IMR-90 (cell line): ENCODE measurements around the gene ST14. TPM values are rescaled to one million over a fixed set of nuclear protein-coding genes. Genes with fewer than 3 reads are reported as not detected.

Experiments
- ATAC-seq: fragments of 200-7000 bp; cut with Tn5 transposase; 2 replicates; pipeline ENCODE4 v1.9.1; 2020; ENCODE audit warnings: low read depth, mild to moderate bottlenecking, moderate library complexity
- BruUV-seq: library from RNA; stranded (reverse); fragments of 400-500 nt; replicated peaks from 2 replicates; lab custom pipeline; 2021; lab: Mats Ljungman, UMichigan
- CTCF ChIA-PET: fragments of 300-600 bp; formaldehyde crosslinking; extraction: SDS; loops from one replicate; lab custom pipeline; 2021; ENCODE audit warnings: antibody characterized with exemption; lab: Yijun Ruan, JAX
- POLR2A ChIA-PET: fragments of 300-600 bp; sonication (Branson Sonifier 250); formaldehyde crosslinking; loops from one replicate; lab custom pipeline; 2022; ENCODE audit warnings: antibody characterized with exemption; ENCODE audit not compliant: unreplicated experiment; lab: Charles Lee
- DNase-seq: peaks from one replicate; pipeline ENCODE4 v3.0.0; 2013
- H2AFZ ChIP-seq: replicated peaks from 2 replicates; pipeline ENCODE3; 2013; ENCODE audit warnings: low read length, mild to moderate bottlenecking; ENCODE audit not compliant: poor library complexity
- H2AK5ac ChIP-seq: 2 replicates; pipeline ENCODE4 v1.6.1; 2013; ENCODE audit warnings: low read depth, low read length, inconsistent platforms
- H2AK9ac ChIP-seq: replicated peaks from 2 replicates; pipeline ENCODE3; 2013; ENCODE audit warnings: mild to moderate bottlenecking, low read depth, low read length, moderate library complexity; ENCODE audit not compliant: poor library complexity
- H2BK120ac ChIP-seq: 2 replicates; pipeline ENCODE4 v1.6.1; 2013; ENCODE audit warnings: low read depth, low read length, inconsistent platforms
- H2BK15ac ChIP-seq: 3 replicates; pipeline ENCODE4 v1.6.1; 2013; ENCODE audit warnings: low read depth, low read length, inconsistent platforms
- H2BK20ac ChIP-seq: 2 replicates; pipeline ENCODE4 v1.6.1; 2013; ENCODE audit warnings: low read depth, mild to moderate bottlenecking, inconsistent platforms, low read length, moderate library complexity
- H2BK5ac ChIP-seq: 2 replicates; pipeline ENCODE4 v1.6.1; 2013; ENCODE audit warnings: mild to moderate bottlenecking, low read depth, low read length, inconsistent platforms; ENCODE audit not compliant: poor library complexity, severe bottlenecking
- H3K14ac ChIP-seq: replicated peaks from 2 replicates; pipeline ENCODE4 v1.6.1; 2013; ENCODE audit warnings: low read depth, low read length, inconsistent platforms
- H3K18ac ChIP-seq: 2 replicates; pipeline ENCODE4 v1.6.1; 2013; ENCODE audit warnings: low read depth, low read length, control low read depth
- H3K23ac ChIP-seq: 2 replicates; pipeline ENCODE4 v1.6.1; 2013; ENCODE audit warnings: low read depth, low read length, inconsistent platforms
- H3K27ac ChIP-seq: 2 replicates; pipeline ENCODE4 v1.5.1; 2013; ENCODE audit warnings: mild to moderate bottlenecking, control low read depth, low read length; ENCODE audit not compliant: insufficient read depth
- H3K27me3 ChIP-seq: 2 replicates; pipeline ENCODE4 v1.6.1; 2013; ENCODE audit warnings: low read length; ENCODE audit not compliant: control insufficient read depth, insufficient read depth
- H3K36me3 ChIP-seq: 2 replicates; pipeline ENCODE4 v1.6.1; 2013; ENCODE audit warnings: low read length, mixed read lengths; ENCODE audit not compliant: control insufficient read depth, insufficient read depth
- H3K4ac ChIP-seq: 2 replicates; pipeline ENCODE4 v1.6.1; 2013; ENCODE audit warnings: low read depth, low read length, inconsistent platforms
- H3K4me1 ChIP-seq: 2 replicates; pipeline ENCODE4 v1.6.1; 2013; ENCODE audit warnings: low read length, mixed read lengths; ENCODE audit not compliant: control insufficient read depth, insufficient read depth
- H3K4me2 ChIP-seq: 2 replicates; pipeline ENCODE4 v1.6.1; 2013; ENCODE audit warnings: low read depth, mild to moderate bottlenecking, control low read depth, low read length, moderate library complexity
- H3K4me3 ChIP-seq: 2 replicates; pipeline ENCODE4 v1.5.1; 2013; ENCODE audit warnings: low read depth, mild to moderate bottlenecking, control low read depth, low read length, moderate library complexity; ENCODE audit not compliant: insufficient read depth
- H3K56ac ChIP-seq: 2 replicates; pipeline ENCODE4 v1.6.1; 2013; ENCODE audit warnings: low read length, inconsistent platforms; ENCODE audit not compliant: insufficient read depth; ENCODE audit errors: extremely low read depth
- H3K79me1 ChIP-seq, 2 experiments: 2 replicates each; pipeline ENCODE4 v1.6.1; 2013; ENCODE audit warnings: low read length in 2 of 2, inconsistent platforms in 1 of 2, low read depth in 1 of 2
- H3K9ac ChIP-seq: 2 replicates; pipeline ENCODE4 v1.6.1; 2013; ENCODE audit warnings: low read depth, low read length, control low read depth
- H3K9me1 ChIP-seq: 2 replicates; pipeline ENCODE4 v1.6.1; 2013; ENCODE audit warnings: low read length, inconsistent platforms; ENCODE audit not compliant: insufficient read depth
- H3K9me3 ChIP-seq: 2 replicates; pipeline ENCODE4 v1.6.1; 2013; ENCODE audit warnings: low read length; ENCODE audit not compliant: control insufficient read depth, insufficient read depth
- H4K20me1 ChIP-seq: 2 replicates; pipeline ENCODE4 v1.6.1; 2013; ENCODE audit warnings: low read length, inconsistent platforms; ENCODE audit not compliant: insufficient read depth
- H4K5ac ChIP-seq: 2 replicates; pipeline ENCODE4 v1.6.1; 2013; ENCODE audit warnings: mild to moderate bottlenecking, low read depth, low read length, control low read depth
- H4K8ac ChIP-seq, 2 experiments: 2 replicates each; pipeline ENCODE4 v1.6.1; 2013; ENCODE audit warnings: low read depth in 2 of 2, low read length in 2 of 2, control low read depth in 1 of 2, inconsistent platforms in 1 of 2
- H4K91ac ChIP-seq: 2 replicates; pipeline ENCODE4 v1.6.1; 2013; ENCODE audit warnings: low read depth, low read length, inconsistent platforms; ENCODE audit not compliant: insufficient read depth
- CTCF ChIP-seq: conservative IDR thresholded peaks from 2 replicates; pipeline ENCODE4 v1.5.1; 2012; ENCODE audit warnings: mild to moderate bottlenecking, low read depth, low read length, improper control_type of control experiment
- MXI1 ChIP-seq: IDR thresholded peaks from 2 replicates; pipeline ENCODE4 v1.6.1; 2012; ENCODE audit warnings: low read depth, mild to moderate bottlenecking, low read length, moderate library complexity, borderline replicate concordance
- NFE2L2 ChIP-seq: fragments of 150-350 bp; IDR thresholded peaks from 2 replicates; pipeline ENCODE4 v1.6.1; 2016; ENCODE audit warnings: low read depth, mild to moderate bottlenecking, low read length
- POLR2A ChIP-seq: IDR thresholded peaks from 2 replicates; pipeline ENCODE4 v1.6.1; 2012; ENCODE audit warnings: mild to moderate bottlenecking, low read depth, low read length
- RAD21 ChIP-seq: IDR thresholded peaks from 2 replicates; pipeline ENCODE4 v1.6.1; 2012; ENCODE audit warnings: low read length, improper control_type of control experiment
- SMC3 ChIP-seq: fragments of 150-350 bp; IDR thresholded peaks from 2 replicates; pipeline ENCODE4 v1.6.1; 2016; ENCODE audit warnings: low read depth, mild to moderate bottlenecking, antibody characterized with exemption, low read length, moderate library complexity
- WGBS, 2 experiments: methylation state at CpG; one replicate each; pipeline versions ENCODE4 v1.1.5 to v1.1.7; 2013; ENCODE audit warnings: missing lambda C conversion rate in 2 of 2; ENCODE audit not compliant: insufficient read length in 1 of 2; ENCODE audit errors: extremely low coverage in 2 of 2; 5-methylcytosine and 5-hydroxymethylcytosine counted together
- dilution Hi-C: fragments of 300-500 bp; cut with HindIII; formaldehyde crosslinking; loops from one replicate; pipeline ENCODE4 v1.14.3; 2018; ENCODE audit warnings: low sequenced_read_pairs; ENCODE audit not compliant: unreplicated experiment
- in situ Hi-C: fragments of 300-500 bp; cut with MboI; formaldehyde crosslinking; loops from 3 replicates; pipeline ENCODE4 v1.14.3; 2019; ENCODE audit warnings: low sequenced_read_pairs, inconsistent platforms, mixed read lengths
- intact Hi-C: fragments of 100-400 bp; cut with micrococcal nuclease; formaldehyde crosslinking; loops from 2 replicates; pipeline ENCODE4 v1.10.0; 2022
- polyA plus RNA-seq, 3 experiments: library from polyadenylated mRNA; depleted of rRNA; stranded (reverse); fragments of >200 nt; gene quantifications; 2 replicates each; pipeline ENCODE4 v1.2.3, GENCODE V29; 2012; ENCODE audit warnings: low replicate concordance in 1 of 3
- total RNA-seq: library from RNA; depleted of rRNA; stranded (reverse); fragments of >200 nt; gene quantifications from 2 replicates; pipeline ENCODE4 v1.2.3, GENCODE V29; 2012

ST14 gene
- total and polyA plus RNA-seq, 2 of the 4 experiments (the other 2 are of a cell fraction) = not detected

GRCh38 chr11:130204703-130205095, 45.1 kb downstream of the ST14 start:
- Histone ChIP-seq H4K20me1 (no peaks in the 10 kb centered on the region), H3K56ac (no peak overlapping the region), H3K9me1 (no peaks in the 10 kb centered on the region), H3K9ac (no peak overlapping the region), H3K14ac (no peak overlapping the region), H2BK120ac (no peak overlapping the region), H3K4me1 (no peaks in the 10 kb centered on the region), H3K23ac (no peak overlapping the region), H2AK9ac (no peak overlapping the region), H3K36me3 (no peaks in the 10 kb centered on the region), H3K79me1 (no peaks in the 10 kb centered on the region), H2BK20ac (no peak overlapping the region), H4K91ac (no peak overlapping the region), H3K27ac (no peak overlapping the region), H2BK15ac (no peak overlapping the region), H3K9me3 (peaks cover 5% of the 10 kb centered on the region; the same call in 1 of the 2 replicates), H2AFZ (no peak overlapping the region), H4K8ac (no peak overlapping the region), H3K4me3 (no peak overlapping the region), H3K4ac (no peak overlapping the region), H2AK5ac (no peak overlapping the region), H3K4me2 (no peak overlapping the region), H4K5ac (no peak overlapping the region), H3K27me3 (peaks cover 45% of the 10 kb centered on the region), H3K18ac (no peak overlapping the region), H2BK5ac (no peak overlapping the region)
- dilution Hi-C loops = no loop called here
- 65% methylated on average over 2 of the region's 11 CpGs; no CpG with 5 or more reads in 1 of the 2 experiments for WGBS, 2 experiments
- no peak for ATAC-seq
- no TSS peak for BruUV-seq
- in situ Hi-C loops = loop anchor here (10.0 to 25.0 kb wide), 2 partner anchors 183 to 690 kb away; no protein-coding TSS in a partner anchor
- POLR2A ChIA-PET = no interaction called here
- intact Hi-C loops = no loop called here
- CTCF ChIA-PET = no interaction called here
- no peak for DNase-seq
- no peak for TF ChIP-seq SMC3
- TF ChIP-seq POLR2A = no peak
- TF ChIP-seq CTCF = no peak
- TF ChIP-seq NFE2L2 = no peak
- no peak for TF ChIP-seq RAD21
- no peak for TF ChIP-seq MXI1
